Mesenteric fat pad (tissue), 1 donor: Measurements from ENCODE around the gene RFPL4A. TPM values are rescaled to one million over a fixed set of nuclear protein-coding genes. Genes with fewer than 3 reads are reported as not detected.
"Not testable (repeated sequence)": the region's sequence is repeated elsewhere in the genome, so short reads cannot be mapped to it uniquely, and the experiment has no call there.

Experiments used
- DNase-seq: peaks from one replicate; pipeline ENCODE4 v3.0.0-alpha.2; 2020; ENCODE audit warnings: low spot score
- long read RNA-seq: library from polyadenylated mRNA; unstranded; transcript quantifications from one replicate; pipeline ENCODE4 v2.0.0, GENCODE V29; 2020
- total RNA-seq: library from RNA; stranded (reverse); fragmentation: NEBNext Ultra II Directional; extraction: Animal tissue kit (Norgen Biotek cat#: 25700); gene quantifications from one replicate; pipeline ENCODE4 v1.2.1, GENCODE V29; 2021
- donor health status: DM: yes; HTN: yes; CAD: no.

RFPL4A gene
- total RNA-seq = not detected
- long read RNA-seq = 0 reads

DNA sequence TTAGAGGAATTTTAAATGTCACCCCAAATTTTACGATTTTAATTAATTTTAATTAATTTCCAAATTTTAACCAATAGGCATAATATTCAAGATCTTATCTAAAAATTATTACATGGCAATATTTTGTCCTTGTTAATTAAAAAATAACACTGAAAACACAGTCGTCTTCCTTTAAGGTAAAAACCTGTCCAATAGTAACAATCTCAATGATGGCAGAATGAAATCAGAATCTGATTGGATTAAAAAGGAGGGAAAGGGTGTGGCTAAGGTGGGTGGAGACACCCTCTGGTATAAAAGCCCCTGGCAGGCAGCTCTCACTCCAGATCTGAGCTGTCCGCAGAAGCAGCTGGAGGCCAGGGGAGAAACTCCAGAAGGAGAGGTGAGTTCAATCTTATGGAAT, at the start of gene RFPL4A:
RFPL4A (plus strand) TSS at position 301 of the 400 bp plus-strand sequence. CDS start 2,704 bp downstream, outside the sequence.
- DNase-seq = not testable (repeated sequence)

- DNase-seq = no peak
These were observed 47.2 kb upstream of the RFPL4A start for GRCh38 chr19:55711719-55712118.

DNA sequence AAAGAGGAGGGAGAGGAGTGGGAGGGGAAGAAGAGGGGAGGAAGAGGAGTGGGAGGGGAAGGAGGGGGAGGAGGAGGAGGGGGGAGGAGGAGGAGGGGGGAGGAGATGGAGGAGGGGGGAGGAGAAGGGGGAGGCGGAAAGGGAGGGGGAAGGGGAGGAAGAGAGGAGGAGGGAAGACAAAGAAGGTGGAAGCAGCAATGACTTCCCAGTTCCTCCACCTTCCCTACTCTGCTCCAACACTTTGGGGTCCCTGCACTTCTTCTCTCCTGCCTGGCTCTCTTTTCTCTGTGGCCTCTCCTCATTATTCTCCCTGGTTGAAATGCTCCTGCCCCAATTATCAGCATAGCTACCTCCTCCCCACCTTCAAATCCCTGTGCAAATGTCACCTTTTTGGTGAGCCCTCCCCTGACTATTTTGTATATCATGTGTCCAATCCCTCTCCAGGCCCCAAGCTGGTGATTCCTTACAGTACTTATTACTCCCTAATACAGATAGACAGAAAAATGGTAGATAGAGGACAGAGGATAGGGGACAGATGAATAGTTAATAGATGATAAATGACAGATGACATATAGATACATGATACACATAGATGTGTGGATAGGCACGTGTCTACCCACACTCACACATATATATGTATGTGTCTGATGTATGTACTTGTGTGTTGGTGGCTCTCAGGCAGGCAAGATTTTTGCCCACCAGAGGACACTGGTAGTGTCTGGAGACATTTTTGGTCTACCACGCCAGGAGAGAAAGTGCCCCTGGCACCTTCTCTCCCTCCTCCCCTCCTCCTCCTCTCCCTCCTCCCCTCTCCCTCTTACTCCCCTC, 45.9 kb upstream of the RFPL4A start:
- DNase-seq = no peak

DNA sequence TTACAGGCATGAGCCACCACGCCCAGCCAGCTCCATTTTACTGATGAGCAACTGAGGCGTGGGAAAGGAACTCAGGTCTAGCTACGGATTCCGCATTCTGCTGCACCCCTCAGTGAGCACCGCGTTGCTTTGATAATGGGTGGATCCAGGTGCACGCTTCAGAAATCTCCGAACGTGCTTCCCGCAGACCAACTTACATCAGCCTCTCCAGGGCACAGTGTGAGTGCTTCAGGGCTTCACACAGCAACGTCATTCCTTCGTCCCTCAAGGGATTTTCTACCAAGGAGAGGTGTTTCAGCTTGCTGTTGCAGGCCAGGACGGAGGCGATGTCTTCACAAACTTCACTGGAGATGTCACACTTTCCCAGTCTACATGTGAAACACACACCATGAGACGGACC, 42.4 kb upstream of the RFPL4A start:
- no peak for DNase-seq

DNA sequence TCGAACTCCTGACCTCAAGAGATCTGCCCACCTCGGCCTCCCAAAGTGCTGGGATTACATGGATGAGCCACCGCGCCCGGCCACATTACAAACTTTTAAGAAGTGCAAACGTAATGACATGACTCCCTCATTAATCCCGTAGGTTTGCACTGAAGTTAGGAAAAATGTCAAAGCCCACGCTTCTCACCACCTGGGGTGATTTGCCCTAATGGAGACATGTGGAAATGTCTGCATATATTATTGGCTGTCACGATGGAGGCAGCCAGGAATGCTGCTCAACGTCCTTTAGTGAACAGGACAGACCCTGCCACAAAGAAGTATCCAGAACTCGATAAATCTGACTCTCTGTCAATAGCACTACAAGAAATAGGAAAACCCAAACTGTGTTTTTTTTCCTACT, 41.6 kb upstream of the RFPL4A start:
- DNase-seq = no peak

- not testable (repeated sequence) for DNase-seq
These were observed 40.8 kb upstream of the RFPL4A start for GRCh38 chr19:55717879-55718711.

GRCh38 chr19:55720214-55720746, 38.6 kb upstream of the RFPL4A start:
- no peak for DNase-seq

- no peak for DNase-seq
These were observed 38.1 kb upstream of the RFPL4A start for GRCh38 chr19:55720801-55721200.

DNA sequence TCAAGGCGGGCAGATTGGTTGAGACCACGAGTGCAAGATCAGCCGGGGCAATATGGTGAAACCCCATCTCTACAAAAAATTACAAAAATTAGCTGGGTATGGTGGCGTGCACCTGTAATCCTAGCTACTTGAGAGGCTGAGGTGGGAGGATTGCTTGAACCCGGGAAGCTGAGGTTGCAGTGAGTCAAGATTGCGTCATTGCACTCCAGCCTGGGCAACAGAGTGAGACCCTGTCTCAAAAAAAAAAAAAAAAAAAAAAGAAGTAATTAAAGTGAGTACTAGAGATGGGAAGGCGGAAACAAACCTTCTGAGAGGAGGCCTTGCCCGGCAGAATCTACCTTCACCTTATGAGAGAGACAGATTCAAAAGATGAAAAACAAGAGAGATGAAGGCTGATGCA, 35.4 kb upstream of the RFPL4A start:
- no peak for DNase-seq

GRCh38 chr19:55730378-55730777, 28.5 kb upstream of the RFPL4A start:
- not testable (repeated sequence) for DNase-seq

DNA sequence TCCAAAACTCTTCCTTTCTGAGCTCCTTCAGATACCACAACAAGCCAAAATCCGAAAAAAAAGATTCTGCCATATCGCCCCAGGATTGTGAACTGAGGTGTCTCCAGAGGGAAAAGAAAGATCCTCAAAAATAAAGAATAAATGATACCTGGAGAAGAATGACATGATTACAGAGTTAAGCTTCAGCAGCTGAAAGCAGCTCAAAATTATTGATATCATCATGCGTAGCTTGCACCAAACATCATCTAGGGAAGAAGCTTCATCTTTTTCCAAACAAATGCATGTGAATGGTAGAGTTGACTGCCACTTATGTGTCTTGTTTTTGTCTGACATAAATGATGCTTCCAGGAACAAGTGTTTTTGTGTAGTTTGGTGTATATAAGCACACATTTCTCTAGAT, 20.6 kb upstream of the RFPL4A start, which contains the start of gene NLRP9:
NLRP9 (minus strand) TSS at position 101 of the 400 bp plus-strand sequence; CDS start at position 73, 28 bp downstream.
- no peak for DNase-seq

GRCh38 chr19:55750715-55751114, 8.2 kb upstream of the RFPL4A start:
- DNase-seq = no peak

GRCh38 chr19:55753401-55753800, 5.5 kb upstream of the RFPL4A start:
- DNase-seq = no peak

DNA sequence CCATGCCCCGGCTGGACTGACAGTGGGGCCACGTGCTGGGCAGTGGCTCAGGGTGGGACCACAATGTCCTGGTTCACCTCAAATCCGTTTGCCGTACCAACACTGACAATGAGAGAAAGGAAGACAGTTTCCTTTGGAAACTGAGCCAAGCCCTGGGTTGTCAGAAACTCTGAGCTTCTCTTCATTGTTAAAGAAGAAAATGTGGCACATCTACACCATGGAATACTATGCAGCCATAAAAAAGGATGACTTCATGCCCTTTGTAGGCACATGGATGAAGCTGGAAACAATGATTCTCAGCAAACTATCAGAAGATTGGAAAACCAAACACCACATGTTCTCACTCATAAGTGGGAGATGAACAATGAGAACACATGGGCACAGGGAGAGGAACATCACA, 2.1 kb upstream of the RFPL4A start:
- not testable (repeated sequence) for DNase-seq

- no peak for DNase-seq
These were observed 7.6 kb downstream of the RFPL4A start for GRCh38 chr19:55766466-55766865.

- DNase-seq = not testable (repeated sequence)
These were observed 9.9 kb downstream of the RFPL4A start, which contains the start of gene RFPL4AL1 for GRCh38 chr19:55768818-55769217. Gene RFPL4AL1 (plus strand): TSS chr19:55769118. CDS start chr19:55771805, 2,687 bp downstream.

DNA sequence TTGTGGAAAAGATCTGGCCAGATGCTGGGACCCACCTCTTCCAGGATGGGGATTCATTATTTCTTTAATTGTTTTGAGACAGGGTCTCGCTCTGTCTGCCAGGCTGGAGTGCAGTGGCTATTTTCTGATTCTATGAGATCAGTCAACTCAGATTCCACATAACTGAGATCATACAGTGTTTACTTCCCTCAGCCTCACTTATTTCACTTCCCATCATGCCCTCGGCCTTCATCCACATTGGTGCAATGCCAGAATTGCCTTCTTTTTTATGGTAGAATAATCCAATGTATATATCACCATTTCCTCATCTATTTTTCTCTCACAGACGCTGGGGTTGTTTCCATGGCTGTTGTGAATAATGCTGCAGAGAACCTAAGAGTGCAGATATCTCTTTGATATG, 10.7 kb downstream of the RFPL4A start:
- DNase-seq = not testable (repeated sequence)

DNA sequence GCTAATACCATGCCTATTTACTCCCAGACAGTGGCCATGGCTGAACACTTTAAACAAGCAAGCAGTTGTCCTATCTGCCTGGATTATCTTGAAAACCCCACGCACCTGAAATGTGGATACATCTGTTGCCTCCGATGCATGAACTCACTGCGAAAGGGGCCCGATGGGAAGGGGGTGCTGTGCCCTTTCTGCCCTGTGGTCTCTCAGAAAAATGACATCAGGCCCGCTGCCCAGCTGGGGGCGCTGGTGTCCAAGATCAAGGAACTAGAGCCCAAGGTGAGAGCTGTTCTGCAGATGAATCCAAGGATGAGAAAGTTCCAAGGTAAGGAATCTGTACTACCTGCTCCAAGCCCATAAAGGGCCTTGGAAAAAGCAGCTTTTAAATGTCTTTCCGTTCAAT, 18.6 kb downstream of the RFPL4A start:
- no peak for DNase-seq

- no peak for DNase-seq
These were observed 19.4 kb downstream of the RFPL4A start for GRCh38 chr19:55778331-55778730.

DNA sequence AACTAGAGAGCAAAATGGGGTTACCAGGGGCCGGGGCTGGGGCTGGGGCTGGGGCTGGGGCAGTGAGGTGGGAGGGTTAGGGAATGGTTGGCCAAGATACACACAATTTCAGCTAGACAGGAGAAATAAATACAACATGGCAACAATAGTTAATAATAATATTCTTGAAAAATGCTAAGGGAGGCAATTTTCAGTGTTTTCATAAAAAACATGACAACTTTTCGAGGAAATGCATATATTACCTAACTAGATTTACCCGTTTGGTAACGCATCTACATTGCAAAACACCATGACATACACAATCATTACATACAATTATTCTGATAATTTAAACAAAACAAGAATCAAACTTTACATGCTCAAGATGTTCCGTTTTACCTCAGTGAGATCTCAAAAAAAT, 22.2 kb downstream of the RFPL4A start:
- DNase-seq = no peak

DNA sequence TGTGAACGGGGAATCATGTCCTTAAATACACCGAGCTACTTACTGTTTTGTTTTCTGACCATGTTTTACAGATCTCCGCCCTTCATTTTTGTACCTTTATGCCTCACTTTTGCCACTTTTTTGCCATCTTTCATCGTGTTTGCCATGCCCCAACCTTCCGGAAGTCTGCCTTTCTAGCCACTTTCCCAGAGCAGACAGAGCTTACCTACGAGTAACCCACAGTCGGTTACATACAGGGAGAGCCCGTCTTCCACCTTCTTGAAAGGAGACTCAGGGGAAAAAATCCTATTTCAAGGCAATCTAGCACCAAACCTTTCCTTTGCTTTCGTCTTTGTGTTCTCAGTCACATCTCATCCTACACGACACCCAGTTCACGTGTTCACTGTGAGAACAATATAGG, 36.1 kb downstream of the RFPL4A start:
- no peak for DNase-seq

DNA sequence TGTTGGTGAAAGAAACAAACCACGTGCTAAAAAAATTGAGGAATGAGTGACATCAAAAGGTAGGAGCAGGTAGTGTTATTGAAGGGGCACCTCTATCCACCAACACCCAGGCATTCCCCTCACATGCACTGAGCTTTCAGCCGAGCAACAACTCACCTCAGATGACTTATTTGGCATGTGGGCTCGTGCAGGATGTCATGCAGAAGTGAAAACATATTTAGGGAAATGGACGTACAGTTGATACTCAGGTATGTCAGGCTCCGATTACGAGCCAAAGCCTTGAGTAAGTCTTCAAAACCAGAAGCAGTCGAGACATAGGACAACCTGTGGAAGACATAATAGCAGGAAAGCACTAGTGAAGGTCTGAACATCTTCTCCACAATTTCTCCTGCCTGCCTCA, 42.5 kb downstream of the RFPL4A start:
- no peak for DNase-seq
